Stimulated activated CD4-positive, alpha-beta T cell treated with anti-CD3 and anti-CD28 coated beads, Interleukin-12 subunit alpha, Interleukin-12 subunit beta, amount 100 ng/mL, for 48 hours (primary cell): ENCODE data around the gene SPIB.
A peak's percentile ranks its signal among the peaks of the same experiment; 100 is the strongest.

ENCODE experiments used
- DNase-seq, 3 donors: peaks; one replicate each; pipeline ENCODE4 v3.0.0-alpha.2; 2020; ENCODE audit warnings: low read depth in 2 of 3, low spot score in 1 of 3

Gene SPIB

GRCh38 chr19:50417111-50418081 is 1.3 kb upstream of the SPIB start:
- no peak for DNase-seq

- no peak for DNase-seq
These were observed 363 bp downstream of the SPIB start for GRCh38 chr19:50419022-50419579.

GRCh38 chr19:50419580-50420035 is 870 bp downstream of the SPIB start:
- DNase-seq: no peak

DNA sequence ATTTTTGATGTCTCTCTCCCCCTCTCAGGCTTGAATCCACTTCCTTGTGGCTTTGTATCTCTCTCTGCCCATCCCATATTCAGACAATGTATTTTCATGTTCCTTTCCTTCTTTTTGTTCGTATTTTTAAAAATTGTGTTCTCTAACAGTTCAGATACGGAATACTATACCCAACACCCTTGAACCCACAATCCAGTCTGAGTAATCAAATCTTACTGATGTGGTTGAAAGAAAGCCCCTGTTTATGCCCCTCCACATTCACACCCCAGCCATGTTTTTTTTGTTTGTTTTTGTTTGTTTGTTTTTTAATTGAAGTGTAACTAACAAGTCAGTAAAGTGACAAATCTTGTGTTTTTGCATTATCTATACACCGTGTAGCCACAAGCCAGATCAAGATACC is 1.4 kb downstream of the SPIB start:
- DNase-seq: no peak

GRCh38 chr19:50420808-50421207 is 2.1 kb downstream of the SPIB start:
- DNase-seq: no peak

- no peak for DNase-seq
These were observed 3.9 kb downstream of the SPIB start for GRCh38 chr19:50422397-50423278.

GRCh38 chr19:50423279-50424113 is 4.8 kb downstream of the SPIB start:
- no peak for DNase-seq

GRCh38 chr19:50425581-50425980 is 6.8 kb downstream of the SPIB start:
- no peak for DNase-seq

GRCh38 chr19:50427318-50427925 is 8.7 kb downstream of the SPIB start:
- DNase-seq: no peak

GRCh38 chr19:50427997-50428425 is 9.3 kb downstream of the SPIB start:
- no peak for DNase-seq

- no peak for DNase-seq
These were observed 10.2 kb downstream of the SPIB start for GRCh38 chr19:50428772-50429463.

- DNase-seq: no peak
These were observed 12.2 kb downstream of the SPIB start for GRCh38 chr19:50430888-50431342.

GRCh38 chr19:50431343-50432220 is 12.8 kb downstream of the SPIB start:
- DNase-seq: peak; percentile 71 to 92 (median 74)

GRCh38 chr19:50432221-50433028 is 13.7 kb downstream of the SPIB start, which contains the start of gene MYBPC2:
Gene MYBPC2 (plus strand): TSS chr19:50432892. CDS start chr19:50432954, 62 bp downstream.
- no peak for DNase-seq

DNA sequence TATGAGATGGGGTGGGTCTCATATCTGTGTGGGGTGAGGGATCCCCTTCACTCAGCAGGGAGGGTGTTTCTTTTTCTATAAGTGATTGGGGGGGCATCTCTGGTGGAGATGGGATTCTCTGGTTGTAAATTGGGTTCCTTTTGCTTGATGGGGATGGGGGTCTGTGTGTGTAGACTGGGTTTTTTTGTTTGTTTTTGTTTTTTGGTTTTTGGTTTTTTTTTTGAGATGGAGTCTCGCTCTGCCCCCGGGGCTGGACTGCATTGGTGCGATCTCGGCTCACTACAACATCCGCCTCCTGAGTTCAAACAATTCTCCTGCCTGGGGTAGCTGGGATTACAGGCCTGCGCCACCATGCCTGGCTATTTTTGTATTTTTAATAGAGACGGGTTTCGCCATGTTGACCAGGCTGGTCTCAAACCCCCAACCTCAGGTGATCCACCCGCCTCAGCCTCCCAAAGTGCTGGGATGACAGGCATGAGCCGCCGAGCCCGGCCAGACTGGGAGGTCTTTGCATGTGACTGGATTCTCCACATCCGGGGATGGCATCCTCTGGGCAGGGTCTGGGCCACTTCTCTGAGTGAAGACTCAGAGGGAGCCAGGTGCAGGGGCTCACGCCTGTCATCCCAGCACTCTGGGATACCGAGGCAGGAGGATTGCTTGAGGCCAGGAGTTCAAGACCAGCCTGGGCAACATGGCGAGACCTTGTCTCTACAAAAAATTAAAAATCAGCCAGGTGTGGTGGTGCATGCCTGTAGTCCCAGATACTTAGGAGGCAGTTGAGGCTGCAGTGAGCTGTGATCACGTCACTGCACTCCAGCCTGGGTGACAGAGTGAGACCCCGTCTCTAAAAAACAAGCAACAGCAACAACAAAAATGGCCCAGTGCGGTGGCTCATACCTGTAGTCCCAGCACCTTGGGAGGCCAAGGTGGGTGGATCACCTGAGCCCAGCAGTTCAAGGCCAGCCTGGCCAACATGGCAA is 14.8 kb downstream of the SPIB start:
- no peak for DNase-seq

DNA sequence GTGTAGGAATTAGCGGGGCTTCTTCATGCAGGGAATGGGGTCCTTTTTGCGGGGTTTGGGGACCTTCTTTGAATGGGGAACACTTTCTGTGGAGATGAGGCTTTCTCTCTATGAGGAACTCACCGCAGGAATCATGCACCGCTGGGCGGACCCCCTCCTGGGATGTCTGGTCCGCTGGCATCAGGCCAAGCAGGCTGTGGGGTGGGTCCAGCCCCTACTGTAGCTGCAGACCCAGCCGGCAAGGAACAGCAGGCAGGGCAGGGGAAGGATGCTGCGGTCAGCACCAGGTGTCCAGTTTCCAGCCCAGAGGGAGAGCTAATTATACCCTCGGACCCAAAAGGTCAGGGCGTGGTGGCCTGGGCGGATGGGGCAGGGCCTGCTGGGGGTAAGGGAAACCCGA is 15.8 kb downstream of the SPIB start:
- no peak for DNase-seq
